SK-N-SH (cell line): ENCODE results near the gene PEX14.

Experiments
- CHD2 ChIP-seq: fragments of 150-350 bp; IDR thresholded peaks from 2 replicates; pipeline ENCODE4 v1.6.1; 2018; ENCODE audit warnings: low read length; ENCODE audit not compliant: partially characterized antibody
- EP300 ChIP-seq, 2 experiments: IDR thresholded peaks; 2 replicates each; pipeline versions ENCODE4 v1.4.0 to v1.6.1; 2012; ENCODE audit warnings: borderline replicate concordance in 1 of 2, low read depth in 1 of 2, low read length in 1 of 2
- FOXM1 ChIP-seq: IDR thresholded peaks from 2 replicates; pipeline ENCODE4 v1.4.0; 2012; ENCODE audit warnings: low read depth, mild to moderate bottlenecking
- JUND ChIP-seq: IDR thresholded peaks from 2 replicates; pipeline ENCODE4 v1.4.0; 2012
- POLR2AphosphoS5 ChIP-seq: IDR thresholded peaks from 2 replicates; pipeline ENCODE4 v1.6.1; 2012; ENCODE audit warnings: low read depth, low read length
- RXRA ChIP-seq: IDR thresholded peaks from 2 replicates; pipeline ENCODE4 v1.4.0; 2012; ENCODE audit warnings: low read depth, mild to moderate bottlenecking, borderline replicate concordance
- SIN3A ChIP-seq: IDR thresholded peaks from 2 replicates; pipeline ENCODE4 v1.6.1; 2012; ENCODE audit warnings: low read depth, mild to moderate bottlenecking, low read length, moderate library complexity, borderline replicate concordance
- YY1 ChIP-seq: IDR thresholded peaks from 2 replicates; pipeline ENCODE4 v1.4.0; 2012; ENCODE audit warnings: low read depth, mild to moderate bottlenecking
- TF ChIP-seq, protein P1 (sequence below): fragments of 200-600 bp; sonication (generic); IDR thresholded peaks from 2 replicates; pipeline ENCODE4 v1.6.1; 2017; ENCODE audit warnings: antibody characterized with exemption, mild to moderate bottlenecking, moderate library complexity
- TF ChIP-seq, protein P2 (sequence below): IDR thresholded peaks from 2 replicates; pipeline ENCODE4 v1.4.0; 2012; ENCODE audit warnings: low read depth
- TF ChIP-seq, protein P3 (sequence below): fragments of 150-350 bp; IDR thresholded peaks from 2 replicates; pipeline ENCODE4 v1.6.1; 2016; ENCODE audit warnings: mild to moderate bottlenecking, low read depth, low read length
- TF ChIP-seq, protein P4 (sequence below): fragments of 150-350 bp; IDR thresholded peaks from 2 replicates; pipeline ENCODE4 v1.6.1; 2017; ENCODE audit warnings: antibody characterized with exemption, low read length, low read depth, borderline replicate concordance
- TF ChIP-seq, protein P5 (sequence below): IDR thresholded peaks from 2 replicates; pipeline ENCODE4; 2012
- TF ChIP-seq, protein P6 (sequence below): IDR thresholded peaks from 2 replicates; pipeline ENCODE4 v1.4.0; 2012; ENCODE audit warnings: low read depth, borderline replicate concordance

DNA sequence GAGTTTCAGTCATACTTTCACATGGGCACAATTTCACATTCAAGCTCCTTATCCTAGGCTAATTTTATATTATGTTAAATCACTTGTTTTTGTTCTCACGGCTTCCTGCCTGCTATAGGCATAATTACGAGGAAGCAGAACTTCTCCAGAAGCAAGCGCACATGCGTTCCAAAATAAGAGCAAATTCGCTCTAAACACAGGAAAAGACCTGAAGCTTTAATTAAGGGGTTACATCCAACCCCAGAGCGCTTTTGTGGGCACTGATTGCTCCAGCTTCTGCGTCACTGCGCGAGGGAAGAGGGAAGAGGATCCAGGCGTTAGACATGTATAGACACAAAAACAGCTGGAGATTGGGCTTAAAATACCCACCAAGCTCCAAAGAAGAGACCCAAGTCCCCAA is 25.0 kb upstream of the PEX14 start, which contains the start of gene CORT:
- TF ChIP-seq POLR2AphosphoS5 (no peak), YY1 (no peak), CHD2 (no peak), RXRA (no peak), SIN3A (no peak), JUND (no peak), FOXM1 (no peak), EP300 (IDR thresholded peaks at IDR 0.05; ENCODE audit: borderline replicate concordance in 1 of 2, low read depth in 1 of 2, low read length in 1 of 2) (no peak)
- TF ChIP-seq, protein P1, sequence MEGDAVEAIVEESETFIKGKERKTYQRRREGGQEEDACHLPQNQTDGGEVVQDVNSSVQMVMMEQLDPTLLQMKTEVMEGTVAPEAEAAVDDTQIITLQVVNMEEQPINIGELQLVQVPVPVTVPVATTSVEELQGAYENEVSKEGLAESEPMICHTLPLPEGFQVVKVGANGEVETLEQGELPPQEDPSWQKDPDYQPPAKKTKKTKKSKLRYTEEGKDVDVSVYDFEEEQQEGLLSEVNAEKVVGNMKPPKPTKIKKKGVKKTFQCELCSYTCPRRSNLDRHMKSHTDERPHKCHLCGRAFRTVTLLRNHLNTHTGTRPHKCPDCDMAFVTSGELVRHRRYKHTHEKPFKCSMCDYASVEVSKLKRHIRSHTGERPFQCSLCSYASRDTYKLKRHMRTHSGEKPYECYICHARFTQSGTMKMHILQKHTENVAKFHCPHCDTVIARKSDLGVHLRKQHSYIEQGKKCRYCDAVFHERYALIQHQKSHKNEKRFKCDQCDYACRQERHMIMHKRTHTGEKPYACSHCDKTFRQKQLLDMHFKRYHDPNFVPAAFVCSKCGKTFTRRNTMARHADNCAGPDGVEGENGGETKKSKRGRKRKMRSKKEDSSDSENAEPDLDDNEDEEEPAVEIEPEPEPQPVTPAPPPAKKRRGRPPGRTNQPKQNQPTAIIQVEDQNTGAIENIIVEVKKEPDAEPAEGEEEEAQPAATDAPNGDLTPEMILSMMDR, result no peak
- TF ChIP-seq, protein P2, sequence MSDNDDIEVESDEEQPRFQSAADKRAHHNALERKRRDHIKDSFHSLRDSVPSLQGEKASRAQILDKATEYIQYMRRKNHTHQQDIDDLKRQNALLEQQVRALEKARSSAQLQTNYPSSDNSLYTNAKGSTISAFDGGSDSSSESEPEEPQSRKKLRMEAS, result no peak
- TF ChIP-seq, protein P3, sequence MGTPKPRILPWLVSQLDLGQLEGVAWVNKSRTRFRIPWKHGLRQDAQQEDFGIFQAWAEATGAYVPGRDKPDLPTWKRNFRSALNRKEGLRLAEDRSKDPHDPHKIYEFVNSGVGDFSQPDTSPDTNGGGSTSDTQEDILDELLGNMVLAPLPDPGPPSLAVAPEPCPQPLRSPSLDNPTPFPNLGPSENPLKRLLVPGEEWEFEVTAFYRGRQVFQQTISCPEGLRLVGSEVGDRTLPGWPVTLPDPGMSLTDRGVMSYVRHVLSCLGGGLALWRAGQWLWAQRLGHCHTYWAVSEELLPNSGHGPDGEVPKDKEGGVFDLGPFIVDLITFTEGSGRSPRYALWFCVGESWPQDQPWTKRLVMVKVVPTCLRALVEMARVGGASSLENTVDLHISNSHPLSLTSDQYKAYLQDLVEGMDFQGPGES, result no peak
- TF ChIP-seq, protein P4, sequence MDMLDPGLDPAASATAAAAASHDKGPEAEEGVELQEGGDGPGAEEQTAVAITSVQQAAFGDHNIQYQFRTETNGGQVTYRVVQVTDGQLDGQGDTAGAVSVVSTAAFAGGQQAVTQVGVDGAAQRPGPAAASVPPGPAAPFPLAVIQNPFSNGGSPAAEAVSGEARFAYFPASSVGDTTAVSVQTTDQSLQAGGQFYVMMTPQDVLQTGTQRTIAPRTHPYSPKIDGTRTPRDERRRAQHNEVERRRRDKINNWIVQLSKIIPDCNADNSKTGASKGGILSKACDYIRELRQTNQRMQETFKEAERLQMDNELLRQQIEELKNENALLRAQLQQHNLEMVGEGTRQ, result no peak
- TF ChIP-seq, protein P5, sequence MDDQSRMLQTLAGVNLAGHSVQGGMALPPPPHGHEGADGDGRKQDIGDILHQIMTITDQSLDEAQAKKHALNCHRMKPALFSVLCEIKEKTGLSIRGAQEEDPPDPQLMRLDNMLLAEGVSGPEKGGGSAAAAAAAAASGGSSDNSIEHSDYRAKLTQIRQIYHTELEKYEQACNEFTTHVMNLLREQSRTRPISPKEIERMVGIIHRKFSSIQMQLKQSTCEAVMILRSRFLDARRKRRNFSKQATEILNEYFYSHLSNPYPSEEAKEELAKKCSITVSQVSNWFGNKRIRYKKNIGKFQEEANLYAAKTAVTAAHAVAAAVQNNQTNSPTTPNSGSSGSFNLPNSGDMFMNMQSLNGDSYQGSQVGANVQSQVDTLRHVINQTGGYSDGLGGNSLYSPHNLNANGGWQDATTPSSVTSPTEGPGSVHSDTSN, result no peak
- TF ChIP-seq, protein P6, sequence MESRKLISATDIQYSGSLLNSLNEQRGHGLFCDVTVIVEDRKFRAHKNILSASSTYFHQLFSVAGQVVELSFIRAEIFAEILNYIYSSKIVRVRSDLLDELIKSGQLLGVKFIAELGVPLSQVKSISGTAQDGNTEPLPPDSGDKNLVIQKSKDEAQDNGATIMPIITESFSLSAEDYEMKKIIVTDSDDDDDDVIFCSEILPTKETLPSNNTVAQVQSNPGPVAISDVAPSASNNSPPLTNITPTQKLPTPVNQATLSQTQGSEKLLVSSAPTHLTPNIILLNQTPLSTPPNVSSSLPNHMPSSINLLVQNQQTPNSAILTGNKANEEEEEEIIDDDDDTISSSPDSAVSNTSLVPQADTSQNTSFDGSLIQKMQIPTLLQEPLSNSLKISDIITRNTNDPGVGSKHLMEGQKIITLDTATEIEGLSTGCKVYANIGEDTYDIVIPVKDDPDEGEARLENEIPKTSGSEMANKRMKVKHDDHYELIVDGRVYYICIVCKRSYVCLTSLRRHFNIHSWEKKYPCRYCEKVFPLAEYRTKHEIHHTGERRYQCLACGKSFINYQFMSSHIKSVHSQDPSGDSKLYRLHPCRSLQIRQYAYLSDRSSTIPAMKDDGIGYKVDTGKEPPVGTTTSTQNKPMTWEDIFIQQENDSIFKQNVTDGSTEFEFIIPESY, result no peak
